NB4 (cell line): ENCODE measurements around the gene ITCH.
"Not testable (repeated sequence)": the region's sequence is repeated elsewhere in the genome, so short reads cannot be mapped to it uniquely, and the experiment has no call there.

Source experiments
- CTCF ChIP-seq: IDR thresholded peaks from one replicate; pipeline ENCODE4 v1.5.1; 2012; ENCODE audit warnings: low read depth, low read length
- MYC ChIP-seq: IDR thresholded peaks from 2 replicates; pipeline ENCODE4 v1.6.1; 2011; ENCODE audit warnings: low read depth, low read length
- POLR2A ChIP-seq: IDR thresholded peaks from 2 replicates; pipeline ENCODE4 v1.6.1; 2011; ENCODE audit warnings: mild to moderate bottlenecking; ENCODE audit not compliant: insufficient read length; ENCODE audit errors: extremely low read depth

GRCh38 chr20:34367911-34368310, 4.8 kb downstream of the ITCH start:
- TF ChIP-seq CTCF, POLR2A, MYC: not testable (repeated sequence)
